HG02981 (cell line): ENCODE results near the gene TRIM27.
"Not testable (repeated sequence)": the region's sequence is repeated elsewhere in the genome, so short reads cannot be mapped to it uniquely, and the experiment has no call there.

Experiments used
- ATAC-seq: cut with Tn5 transposase; IDR thresholded peaks from one replicate; pipeline ENCODE4 v1.9.1; 2021; ENCODE audit warnings: mild to moderate bottlenecking, moderate library complexity; ENCODE audit not compliant: unreplicated experiment

Gene TRIM27

DNA sequence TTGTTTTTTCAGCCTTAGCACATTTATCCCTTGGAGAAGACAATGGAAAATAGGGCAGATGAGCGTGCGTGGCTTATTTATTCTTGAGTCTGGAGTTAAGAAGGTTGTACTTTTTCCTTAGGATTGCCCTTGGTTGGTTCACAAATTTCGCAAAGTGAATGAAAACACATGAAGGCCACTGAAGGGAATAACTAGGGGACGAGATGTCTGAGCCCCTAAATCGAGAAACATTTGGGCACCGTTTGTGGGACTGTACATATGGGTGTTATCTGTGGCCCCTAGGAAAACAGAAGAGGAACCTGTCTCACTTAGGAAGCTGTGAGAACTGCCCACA is 19.4 kb upstream of the TRIM27 start:
- ATAC-seq = no peak

DNA sequence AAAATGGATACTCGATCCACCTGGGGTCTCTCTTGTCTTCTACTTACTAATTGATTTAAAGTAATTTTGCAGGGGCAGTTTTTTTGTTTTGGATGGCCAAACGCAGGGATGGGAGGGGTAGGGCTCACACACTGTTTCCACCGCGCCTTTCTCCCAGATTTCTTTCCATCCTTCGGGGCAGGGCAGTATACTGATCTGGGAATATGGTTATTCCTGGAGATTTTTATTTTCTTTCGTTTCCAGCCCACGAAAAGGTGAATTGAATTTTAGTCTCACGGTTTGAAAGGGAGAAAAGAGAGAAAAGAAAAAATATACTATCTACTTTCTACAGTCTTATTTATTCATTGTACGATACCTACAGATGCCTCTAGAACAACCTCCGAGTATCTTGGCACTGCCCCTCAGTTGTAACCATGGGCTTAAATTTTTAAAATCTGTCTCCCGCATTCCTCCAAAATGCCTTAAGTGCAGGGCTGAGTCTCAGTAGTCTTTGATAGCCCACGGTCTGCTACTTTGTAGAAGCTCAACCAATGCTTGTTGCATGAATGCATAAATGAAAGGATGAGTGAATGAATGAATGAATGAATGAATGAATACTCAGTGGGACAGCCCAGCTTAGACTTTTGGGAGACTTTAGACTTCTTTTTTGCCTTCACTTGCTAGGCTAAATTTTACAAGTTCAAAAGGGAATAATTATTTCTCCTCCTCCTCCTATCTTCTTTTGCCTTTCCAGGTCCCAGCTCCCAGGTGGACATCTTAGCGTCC is 18.1 kb upstream of the TRIM27 start:
- no peak for ATAC-seq

DNA sequence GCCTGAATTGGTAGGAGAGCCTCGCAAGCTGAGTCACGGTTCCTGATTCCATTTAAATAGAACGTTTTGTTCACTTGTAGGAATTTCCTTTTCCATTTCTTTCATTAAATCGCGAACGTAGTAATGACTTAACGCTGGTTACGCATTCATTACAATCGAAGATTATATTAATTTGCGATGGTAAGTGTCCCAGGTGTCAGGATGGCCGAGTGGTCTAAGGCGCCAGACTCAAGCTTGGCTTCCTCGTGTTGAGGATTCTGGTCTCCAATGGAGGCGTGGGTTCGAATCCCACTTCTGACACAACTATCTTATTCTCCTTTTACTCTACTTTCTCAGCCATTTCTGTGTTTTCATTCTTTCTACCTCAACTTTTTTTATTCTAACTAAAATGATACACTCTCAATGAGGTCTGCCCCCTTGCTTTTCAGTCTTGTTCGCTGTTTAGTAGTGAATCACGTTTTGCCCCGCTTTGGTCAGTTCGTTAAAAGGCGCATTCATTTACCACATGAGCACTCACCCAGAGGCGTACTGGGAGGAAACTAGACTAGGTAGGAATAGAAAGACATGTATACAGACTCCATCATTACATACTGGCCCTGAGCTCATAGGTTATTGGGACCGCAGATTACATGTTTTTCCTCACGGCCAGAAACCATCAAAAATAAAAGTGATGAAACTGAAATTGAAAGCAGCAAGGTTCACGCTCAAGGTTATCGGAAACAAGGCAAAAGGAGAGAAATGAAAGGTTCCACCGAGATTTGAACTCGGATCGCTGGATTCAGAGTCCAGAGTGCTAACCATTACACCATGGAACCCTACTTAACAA is 17.3 kb upstream of the TRIM27 start:
- peak; percentile 63 for ATAC-seq

DNA sequence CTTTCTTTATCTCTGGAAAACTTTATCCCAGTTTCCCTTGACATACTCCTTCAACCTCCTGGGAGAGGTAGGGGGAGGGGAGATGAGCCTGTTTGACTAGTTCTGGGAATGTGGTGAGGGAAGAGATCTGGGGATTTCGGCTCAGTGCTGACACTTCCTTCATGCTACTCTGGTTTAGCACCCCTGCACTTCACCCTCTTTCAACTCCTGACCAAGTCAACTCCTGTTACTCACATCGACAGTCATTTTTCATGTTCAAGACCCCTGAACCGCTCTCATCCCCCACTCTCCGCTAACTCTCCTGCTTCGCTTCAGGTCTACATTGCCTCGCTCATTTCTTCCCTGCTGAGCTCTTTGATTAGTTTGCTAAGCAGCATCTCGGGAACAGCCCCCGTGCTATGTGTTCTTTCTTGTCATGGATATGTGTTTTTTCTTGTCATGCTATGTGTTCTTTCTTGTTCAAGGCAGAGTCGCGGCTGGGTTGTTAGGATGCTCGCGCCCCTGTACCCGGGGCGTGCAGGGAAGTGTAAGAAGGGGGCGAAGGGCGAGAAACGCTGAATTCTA is 16.6 kb upstream of the TRIM27 start:
- peak; percentile 16 for ATAC-seq

DNA sequence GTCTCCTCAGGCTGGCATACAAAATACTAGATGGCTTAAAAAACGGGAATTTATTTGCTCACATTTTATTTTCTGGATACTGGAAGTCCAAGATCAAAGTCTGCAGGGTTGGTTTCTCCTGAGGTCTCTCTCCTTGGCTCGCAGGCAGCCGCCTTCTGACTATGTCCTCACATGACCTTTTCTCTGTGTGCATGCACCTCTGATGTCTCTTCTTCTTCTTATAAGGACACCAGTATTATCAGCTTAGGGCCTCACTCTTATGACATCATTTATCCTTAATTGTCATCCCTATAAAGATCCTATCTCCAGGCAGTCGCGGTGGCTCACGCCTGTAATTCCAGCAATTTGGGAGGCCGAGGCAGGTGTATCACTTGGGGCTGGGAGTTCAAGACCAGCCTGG is 9.3 kb upstream of the TRIM27 start:
- ATAC-seq = no peak

DNA sequence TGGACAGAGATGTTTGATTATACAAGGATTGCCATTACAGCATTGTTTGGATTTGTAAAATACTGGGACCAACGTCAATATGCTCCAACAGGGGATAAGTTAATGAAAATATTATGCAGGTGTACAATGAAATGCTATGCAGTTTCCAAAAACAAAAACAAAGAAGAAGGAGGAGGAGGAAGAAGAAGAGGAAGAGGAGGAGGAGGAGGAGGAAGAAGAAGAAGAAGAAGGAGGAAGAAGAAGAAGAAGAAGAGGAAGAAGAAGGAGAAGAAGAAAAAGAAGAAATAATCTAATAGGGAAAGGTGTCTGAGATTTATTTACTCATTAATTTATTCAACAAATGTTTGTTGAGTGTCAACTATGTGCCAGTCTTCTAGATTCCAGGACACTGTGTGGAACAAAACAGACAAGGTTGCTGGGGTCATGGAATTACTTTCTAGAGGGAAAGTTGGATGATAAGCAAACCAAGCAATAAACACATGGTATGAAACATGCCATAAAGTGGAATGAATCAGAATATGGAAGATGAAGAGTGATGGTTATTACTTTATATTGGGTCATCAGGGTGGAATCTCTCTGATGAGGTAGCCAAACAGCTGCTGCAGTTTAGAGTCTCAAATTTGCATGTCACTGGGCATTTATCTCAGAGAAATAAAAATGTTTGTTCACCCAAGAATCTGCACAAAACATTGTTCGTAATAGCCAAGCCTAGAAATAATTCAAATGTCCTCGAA is 6.3 kb upstream of the TRIM27 start:
- ATAC-seq = no peak

DNA sequence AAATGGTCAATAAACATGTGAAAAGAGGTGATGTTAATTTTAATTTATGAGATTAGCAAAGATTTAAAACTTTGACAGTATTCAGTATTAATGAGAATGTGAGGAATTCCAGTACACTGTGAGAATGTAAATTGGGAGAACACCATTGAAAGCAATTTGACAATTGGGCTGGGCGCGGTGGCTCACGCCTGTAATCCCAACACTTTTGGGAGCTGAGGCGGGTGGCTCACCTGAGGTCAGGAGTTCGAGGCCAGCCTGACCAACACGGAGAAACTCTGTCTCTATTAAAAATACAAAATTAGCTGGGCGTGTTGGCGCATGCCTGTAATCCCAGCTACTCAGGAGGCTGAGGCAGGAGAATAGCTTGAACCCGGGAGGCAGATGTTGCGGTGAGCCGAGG is 5.6 kb upstream of the TRIM27 start:
- not testable (repeated sequence) for ATAC-seq

DNA sequence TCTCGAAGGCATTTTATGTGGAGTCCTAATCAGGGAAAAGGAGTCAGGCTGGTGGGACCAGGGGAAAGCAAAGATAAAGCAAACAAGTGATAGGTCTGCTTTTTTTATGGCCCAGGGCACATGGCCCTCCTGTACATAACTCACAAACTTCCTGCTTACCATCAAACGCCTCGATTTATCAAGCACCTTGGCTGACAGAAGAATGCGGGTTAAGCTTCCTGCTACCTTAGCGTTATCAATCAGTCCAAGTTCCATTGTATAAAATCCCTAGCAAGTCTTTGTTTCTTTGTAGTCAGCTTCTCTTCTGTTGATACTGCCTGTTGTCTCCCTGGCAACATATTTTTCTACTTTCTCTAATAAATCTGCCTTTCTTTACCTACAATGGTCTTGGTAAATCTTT is 4.1 kb upstream of the TRIM27 start:
- no peak for ATAC-seq

DNA sequence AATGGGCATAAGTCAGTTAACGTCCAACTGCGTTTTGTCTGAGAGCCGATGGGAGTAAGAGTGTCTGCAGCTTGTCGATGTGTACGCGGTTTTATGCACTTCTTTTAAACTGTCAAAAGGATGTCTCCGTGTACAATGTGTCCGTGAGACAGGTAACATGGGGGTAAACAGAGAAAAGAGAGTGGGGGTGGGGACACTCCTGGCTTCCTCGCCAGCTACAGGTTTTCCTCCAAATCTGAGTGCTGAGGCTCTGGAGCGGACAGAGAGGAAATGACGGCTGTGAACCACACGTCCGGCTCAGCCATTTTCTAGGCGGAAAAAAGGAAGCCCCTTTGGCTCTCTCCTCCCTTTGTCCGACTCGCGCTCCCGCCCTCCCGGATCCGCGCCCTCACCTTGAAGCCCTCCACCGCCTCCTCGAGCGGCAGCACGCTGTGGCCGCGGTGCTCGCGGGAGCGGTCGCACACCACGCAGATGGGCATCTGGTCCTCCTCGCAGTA is 916 bp downstream of the TRIM27 start:
- ATAC-seq = peak; percentile 21

DNA sequence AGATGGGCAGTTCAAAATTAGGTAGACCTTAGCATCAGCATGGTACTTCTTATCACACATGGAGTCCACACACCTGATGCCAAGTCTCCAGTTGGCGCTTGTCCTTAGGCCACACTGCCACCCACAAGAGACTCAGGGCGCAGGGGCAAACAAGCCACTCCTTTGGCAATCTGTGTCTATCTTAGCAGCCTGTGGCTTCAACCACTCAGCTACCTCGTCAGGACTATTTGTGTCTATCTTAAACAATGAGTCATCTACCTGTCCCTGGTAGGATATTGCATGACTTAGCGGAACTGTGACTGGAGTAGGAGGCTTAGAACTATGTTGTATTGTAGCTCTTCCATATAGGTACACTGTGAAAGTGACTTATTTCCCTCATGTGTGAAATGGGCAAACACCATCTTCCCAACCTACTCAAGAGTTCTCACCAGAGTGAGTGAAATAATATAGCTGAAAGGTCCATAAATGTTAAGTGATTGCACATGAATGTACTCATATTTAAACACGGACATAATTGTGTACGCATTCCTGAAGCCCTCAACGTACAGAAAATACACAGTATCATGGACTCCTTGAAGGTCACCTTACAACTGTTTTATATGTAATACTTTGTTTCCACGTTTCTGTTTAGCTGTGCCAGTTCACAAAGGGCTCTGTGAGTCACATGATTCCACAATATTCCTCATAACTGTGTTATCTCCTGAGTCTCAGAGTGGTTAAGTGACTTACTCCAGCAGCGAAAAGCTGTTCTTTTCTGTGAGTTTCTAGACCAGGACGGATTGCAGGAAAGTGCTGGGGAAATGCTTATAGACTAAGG is 1.6 kb downstream of the TRIM27 start:
- ATAC-seq = no peak

DNA sequence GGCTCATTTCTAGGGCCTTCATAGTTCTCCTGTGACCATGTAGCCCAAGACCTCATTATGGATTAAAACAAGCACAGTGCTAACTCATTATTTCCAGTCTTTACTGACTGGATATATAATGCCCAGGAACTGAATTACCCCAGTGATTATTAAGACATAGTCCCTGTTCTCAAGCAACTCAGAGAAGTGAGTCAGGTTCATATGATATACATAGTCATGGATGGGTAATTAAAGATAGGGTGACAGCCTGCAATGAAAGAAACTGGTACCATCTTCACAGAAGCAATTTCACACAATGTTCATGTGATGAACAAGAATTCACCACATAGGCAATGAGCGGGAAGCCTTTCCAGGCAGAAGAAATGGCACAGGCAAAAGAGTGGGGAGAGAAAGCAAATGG is 3.5 kb downstream of the TRIM27 start:
- ATAC-seq = no peak

DNA sequence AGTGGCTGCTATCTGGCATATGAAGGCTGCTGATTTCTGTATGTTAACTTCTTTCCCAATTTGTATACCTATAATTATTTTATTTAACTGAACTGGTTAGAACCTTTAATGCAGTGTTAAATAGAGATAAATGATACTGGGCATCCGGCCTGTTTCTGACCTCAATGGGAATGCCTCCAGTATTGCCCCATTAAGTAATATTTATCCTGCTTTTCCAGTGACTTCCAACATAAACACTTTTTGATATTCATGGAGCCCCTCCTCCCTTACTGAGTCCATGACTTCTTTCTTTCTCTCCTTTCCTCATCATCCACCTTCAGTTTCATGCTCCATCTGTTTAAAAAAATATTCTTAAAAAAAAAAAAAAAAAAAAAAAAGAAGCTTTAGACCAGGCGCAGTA is 8.8 kb downstream of the TRIM27 start:
- no peak for ATAC-seq

DNA sequence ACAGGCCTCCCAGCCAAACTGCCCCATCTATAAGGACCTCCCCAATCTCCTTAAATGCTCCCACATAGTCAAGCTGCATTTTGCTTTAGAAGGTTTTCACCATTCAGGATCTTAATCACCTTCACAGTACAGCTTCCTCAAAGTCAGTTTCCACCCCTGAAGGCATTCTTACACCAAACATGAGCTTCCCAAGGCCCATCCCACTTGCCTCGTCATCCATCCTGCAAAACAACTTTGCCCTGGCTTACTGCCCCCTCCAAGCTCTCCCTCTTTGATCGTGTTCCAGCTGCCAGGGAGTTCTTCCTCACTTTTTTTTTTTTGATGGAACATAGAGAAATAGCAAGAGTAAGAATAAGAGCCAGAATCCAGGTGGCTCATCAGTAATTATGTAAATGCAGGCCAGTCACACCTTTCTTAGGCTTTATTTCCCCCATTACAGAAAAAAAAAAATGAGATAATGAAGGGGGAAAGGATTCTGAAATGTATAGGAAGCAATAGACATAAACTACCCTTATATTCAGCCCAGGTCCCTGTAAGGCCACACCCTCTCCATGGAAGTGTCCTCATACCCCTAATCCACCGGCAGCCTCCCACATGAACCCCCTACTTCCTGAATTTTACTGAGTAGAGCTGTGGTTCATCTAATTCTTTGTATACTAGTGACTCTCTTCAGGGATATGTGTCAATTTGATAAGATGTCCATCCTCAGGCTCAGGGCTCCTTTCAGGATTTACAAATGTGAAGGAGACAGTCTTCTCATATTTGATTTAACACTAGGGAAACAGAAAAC is 12.7 kb downstream of the TRIM27 start:
- ATAC-seq = no peak

DNA sequence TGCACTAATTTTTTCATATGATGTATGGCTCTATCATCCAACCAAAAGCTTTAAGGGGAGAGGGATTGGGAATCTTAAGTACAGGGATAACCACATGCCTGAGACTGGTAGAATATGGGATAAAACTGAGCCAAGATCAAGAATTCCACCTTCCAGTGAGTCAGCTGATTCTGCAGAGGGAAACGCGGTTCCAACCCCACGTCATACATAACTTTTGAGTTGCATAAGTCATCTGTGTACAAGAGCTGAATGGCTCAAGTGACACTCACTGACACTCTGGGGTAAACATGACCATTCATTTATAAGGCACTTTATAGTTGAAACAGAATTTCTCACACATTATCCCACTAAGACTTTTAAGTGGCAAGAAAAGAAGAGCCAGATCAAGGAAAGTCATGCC is 16.4 kb downstream of the TRIM27 start:
- no peak for ATAC-seq

DNA sequence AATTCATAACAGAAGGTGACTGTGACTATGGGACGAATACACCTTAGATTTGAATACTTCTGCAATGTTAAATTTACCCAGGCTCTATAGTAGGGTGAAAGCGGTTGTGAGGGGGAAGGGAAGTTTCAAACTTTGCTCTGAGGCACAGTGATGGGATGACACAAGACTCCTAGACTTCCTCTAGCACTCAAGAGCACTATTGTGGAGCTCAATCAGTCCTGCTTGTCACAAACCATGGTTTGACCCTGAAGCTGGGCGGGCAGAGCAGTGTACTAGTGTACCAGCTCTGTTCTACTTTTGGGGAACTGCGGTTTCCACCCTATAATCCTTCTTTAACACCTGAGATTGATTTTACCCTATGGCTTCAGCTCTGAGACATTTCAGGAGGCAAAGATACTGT is 17.1 kb downstream of the TRIM27 start:
- ATAC-seq = no peak

DNA sequence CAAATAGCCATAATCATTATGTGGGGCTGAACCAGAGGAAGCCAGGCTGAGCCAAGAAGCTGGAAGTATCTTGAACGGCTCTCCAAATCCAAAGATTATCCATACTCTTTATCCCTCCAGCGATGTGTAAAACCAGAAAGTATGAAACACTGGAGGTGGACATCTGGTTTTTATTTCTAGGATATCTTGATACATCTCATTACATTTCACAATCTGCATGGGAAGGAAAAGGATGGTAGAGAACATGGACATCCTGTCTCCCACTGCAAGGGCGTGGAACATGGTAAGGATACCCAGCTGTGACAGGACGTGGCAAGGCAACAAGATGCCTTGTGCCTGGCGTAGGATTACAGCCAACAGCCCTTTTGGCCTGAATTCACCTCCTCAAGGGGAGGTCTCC is 20.1 kb downstream of the TRIM27 start:
- ATAC-seq = no peak

DNA sequence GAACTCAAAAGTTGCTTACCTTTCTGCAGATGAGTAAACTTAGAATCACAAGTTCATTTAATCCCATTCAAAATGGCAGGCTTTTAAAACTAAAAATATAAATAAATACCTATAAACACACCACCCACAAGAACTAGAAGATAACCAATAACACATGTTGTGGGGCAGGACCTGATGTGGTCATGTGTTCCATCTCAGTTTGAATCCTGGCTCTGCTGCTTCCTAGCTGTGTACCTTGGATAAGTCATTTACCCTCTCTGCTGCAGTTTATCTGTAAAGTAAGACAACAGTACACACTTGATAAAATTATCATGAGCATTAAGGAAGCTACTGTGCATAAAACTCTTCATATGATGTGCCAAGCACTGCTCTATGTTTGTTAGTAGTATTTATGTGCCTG is 22.0 kb downstream of the TRIM27 start:
- no peak for ATAC-seq

DNA sequence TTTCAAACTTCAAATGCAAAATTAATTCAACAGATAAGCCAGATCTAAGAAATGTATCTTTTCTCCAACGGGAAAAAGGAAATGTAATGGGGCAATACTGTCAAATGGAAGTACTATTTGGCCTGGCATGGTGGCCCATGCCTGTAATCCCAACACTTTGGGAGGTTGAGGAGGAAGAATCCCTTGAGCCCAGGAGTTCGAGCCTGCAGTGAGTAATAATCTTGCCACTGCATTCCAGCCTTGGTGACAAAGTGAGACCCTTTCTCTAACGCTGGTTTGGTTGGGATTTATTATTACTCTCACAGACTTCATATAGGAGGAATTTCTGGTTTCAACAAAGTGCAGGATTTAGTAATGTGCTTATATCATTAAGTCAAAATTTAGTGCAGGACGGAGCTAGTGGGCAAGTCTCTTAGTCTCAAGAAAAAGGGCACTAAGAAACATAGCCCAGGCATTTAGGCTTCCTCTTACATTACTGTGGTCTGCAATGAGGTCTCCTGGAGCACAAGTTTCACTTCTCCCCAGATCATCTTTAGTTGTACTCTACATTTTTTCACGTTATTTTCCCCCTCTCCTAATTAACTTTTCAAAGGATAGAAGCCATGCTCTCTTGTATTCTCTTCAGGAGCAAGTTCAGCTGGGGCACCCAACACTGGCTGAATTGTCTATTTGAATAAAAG is 23.1 kb downstream of the TRIM27 start:
- ATAC-seq = no peak

DNA sequence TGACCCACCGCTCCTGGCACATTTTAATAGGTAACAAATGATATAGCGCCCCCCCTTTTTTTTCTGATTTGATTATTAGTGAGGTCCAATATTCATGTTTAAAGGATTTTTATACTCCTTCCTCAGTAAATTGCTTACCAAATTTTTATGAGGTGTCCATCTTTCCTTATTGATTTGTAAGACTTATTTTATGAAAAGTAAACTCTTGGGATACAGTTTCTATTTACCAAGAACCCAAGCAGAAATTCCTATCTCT is 25.1 kb downstream of the TRIM27 start:
- ATAC-seq = no peak

DNA sequence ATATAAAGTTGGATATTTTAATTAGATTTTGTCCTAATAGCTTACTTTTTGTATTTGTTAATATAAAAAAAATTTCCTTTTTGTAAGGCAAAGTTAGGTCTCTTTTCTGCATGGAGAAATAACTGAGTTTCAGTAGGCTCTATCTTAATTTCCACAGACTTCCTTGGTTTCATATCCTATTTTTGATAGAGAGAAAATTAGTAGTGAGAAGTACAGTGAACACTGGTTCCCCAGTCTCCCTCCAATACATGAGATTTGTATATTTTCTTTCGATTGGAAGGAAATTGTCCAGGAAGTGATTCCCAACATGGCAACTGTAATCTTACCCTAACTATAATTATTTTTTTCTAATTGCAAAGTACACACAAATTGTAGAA is 26.4 kb downstream of the TRIM27 start:
- no peak for ATAC-seq
